SK-N-SH (cell line): Measurements from ENCODE around the gene KNL1. TPM values are rescaled to one million over a fixed set of nuclear protein-coding genes. Genes with fewer than 3 reads are reported as not detected.

Source experiments
- CTCF ChIA-PET: fragments of 300-600, 350-600 bp; formaldehyde crosslinking; extraction: SDS; loops from one replicate; lab custom pipeline; 2021; lab: Yijun Ruan, JAX
- POLR2A ChIA-PET: fragments of 350-600 bp; sonication (Branson Sonifier 250); formaldehyde crosslinking; extraction: SDS; loops from one replicate; lab custom pipeline; 2020; ENCODE audit warnings: antibody characterized with exemption, inconsistent platforms; lab: Yijun Ruan, JAX
- DNase-seq: peaks from one replicate; pipeline ENCODE4 v3.0.0; 2012
- H2AFZ ChIP-seq: fragments of 200-600 bp; sonication (generic); 2 replicates; pipeline ENCODE4 v1.8.1; 2016; ENCODE audit warnings: antibody characterized with exemption, mild to moderate bottlenecking, low read depth
- H3F3A ChIP-seq: fragments of 200-600 bp; sonication (generic); replicated peaks from 2 replicates; pipeline ENCODE3; 2016; ENCODE audit warnings: antibody characterized with exemption, mild to moderate bottlenecking; ENCODE audit not compliant: insufficient read depth
- H3K27ac ChIP-seq, 2 experiments: fragments of 200-500 bp in 1 of 2; fragments of 200-600 bp in 1 of 2; sonication (Bioruptor generic) in 1 of 2; sonication (generic), shearing (Covaris generic) in 1 of 2; 2 replicates each; pipeline versions ENCODE4 v1.5.1 to v1.6.1; 2014 to 2016; ENCODE audit warnings: low read depth in 2 of 2, inconsistent platforms in 1 of 2, low read length in 1 of 2, mild to moderate bottlenecking in 1 of 2, mixed read lengths in 1 of 2
- H3K27me3 ChIP-seq: fragments of 200-600 bp; sonication (generic), shearing (Covaris generic); 2 replicates; pipeline ENCODE4 v1.6.1; 2016; ENCODE audit warnings: mixed run types; ENCODE audit not compliant: insufficient read depth
- H3K36me3 ChIP-seq, 2 experiments: fragments of 200-500 bp in 1 of 2; fragments of 200-600 bp in 1 of 2; sonication (Bioruptor generic) in 1 of 2; sonication (generic) in 1 of 2; replicated peaks in 1 of 2; 2 replicates each; pipeline versions ENCODE3 to v1.5.1; 2014 to 2016; ENCODE audit warnings: low read length in 1 of 2, mild to moderate bottlenecking in 1 of 2; ENCODE audit not compliant: insufficient read depth in 2 of 2, control insufficient read depth in 1 of 2
- H3K4me1 ChIP-seq, 2 experiments: fragments of 200-500 bp in 1 of 2; fragments of 200-600 bp in 1 of 2; sonication (Bioruptor generic) in 1 of 2; sonication (generic), shearing (Covaris generic) in 1 of 2; 2 replicates each; pipeline versions ENCODE4 v1.5.1 to v1.6.1; 2014 to 2016; ENCODE audit warnings: low read depth in 1 of 2, low read length in 1 of 2, mixed run types in 1 of 2; ENCODE audit not compliant: insufficient read depth in 2 of 2, control insufficient read depth in 1 of 2
- H3K4me2 ChIP-seq: fragments of 200-600 bp; sonication (generic), shearing (Covaris generic); 2 replicates; pipeline ENCODE4 v1.6.1; 2017; ENCODE audit warnings: mixed run types
- H3K4me3 ChIP-seq, 2 experiments: fragments of 200-500 bp in 1 of 2; fragments of 200-600 bp in 1 of 2; sonication (Bioruptor generic) in 1 of 2; sonication (generic), shearing (Covaris generic) in 1 of 2; 2 replicates each; pipeline versions ENCODE4 v1.5.1 to v1.8.1; 2014 to 2016; ENCODE audit warnings: low read depth in 2 of 2, inconsistent platforms in 1 of 2, low read length in 1 of 2, mild to moderate bottlenecking in 1 of 2, mixed read lengths in 1 of 2, moderate library complexity in 1 of 2
- H3K79me2 ChIP-seq: fragments of 200-600 bp; sonication (generic); 2 replicates; pipeline ENCODE4 v1.8.1; 2017; ENCODE audit warnings: mild to moderate bottlenecking; ENCODE audit not compliant: insufficient read depth
- H3K9ac ChIP-seq: fragments of 200-600 bp; sonication (generic); 2 replicates; pipeline ENCODE4 v1.6.1; 2017; ENCODE audit warnings: mixed run types
- H3K9me2 ChIP-seq: fragments of 200-600 bp; sonication (generic); 2 replicates; pipeline ENCODE4 v1.6.1; 2017; ENCODE audit warnings: mixed run types
- H3K9me3 ChIP-seq: fragments of 200-600 bp; sonication (generic); 2 replicates; pipeline ENCODE4 v1.6.1; 2017; ENCODE audit warnings: mixed run types, mild to moderate bottlenecking, moderate library complexity
- H4K20me1 ChIP-seq: fragments of 200-600 bp; sonication (generic); 2 replicates; pipeline ENCODE4 v1.6.1; 2017; ENCODE audit warnings: mild to moderate bottlenecking, mixed run types; ENCODE audit not compliant: insufficient read depth
- EP300 ChIP-seq, 2 experiments: IDR thresholded peaks; 2 replicates each; pipeline versions ENCODE4 v1.4.0 to v1.6.1; 2012; ENCODE audit warnings: borderline replicate concordance in 1 of 2, low read depth in 1 of 2, low read length in 1 of 2
- FOXJ3 ChIP-seq: sonication (generic); formaldehyde crosslinking; IDR thresholded peaks from 2 replicates; pipeline ENCODE4 v1.5.1; 2020; ENCODE audit warnings: mild to moderate bottlenecking, missing genetic modification reagents
- GABPA ChIP-seq: IDR thresholded peaks from 2 replicates; pipeline ENCODE4 v1.4.0; 2012; ENCODE audit warnings: low read depth, mild to moderate bottlenecking
- GATA2 ChIP-seq: sonication (generic); formaldehyde crosslinking; IDR thresholded peaks from 2 replicates; pipeline ENCODE4 v1.5.0; 2020; ENCODE audit warnings: mild to moderate bottlenecking, missing genetic modification reagents
- MXI1 ChIP-seq: IDR thresholded peaks from 2 replicates; pipeline ENCODE4 v1.6.1; 2012; ENCODE audit warnings: mild to moderate bottlenecking, low read depth, low read length, improper control_type of control experiment
- POLR2AphosphoS5 ChIP-seq: IDR thresholded peaks from 2 replicates; pipeline ENCODE4 v1.6.1; 2012; ENCODE audit warnings: low read depth, low read length
- RFX5 ChIP-seq: IDR thresholded peaks from 2 replicates; pipeline ENCODE4 v1.6.1; 2012; ENCODE audit warnings: mild to moderate bottlenecking, improper control_type of control experiment, low read length
- SIN3A ChIP-seq: IDR thresholded peaks from 2 replicates; pipeline ENCODE4 v1.6.1; 2012; ENCODE audit warnings: low read depth, mild to moderate bottlenecking, low read length, moderate library complexity, borderline replicate concordance
- TAF1 ChIP-seq: IDR thresholded peaks from 2 replicates; pipeline ENCODE4 v1.6.1; 2012; ENCODE audit warnings: low read depth, mild to moderate bottlenecking, low read length, moderate library complexity, borderline replicate concordance
- USF1 ChIP-seq: IDR thresholded peaks from 2 replicates; pipeline ENCODE4 v1.4.0; 2012; ENCODE audit warnings: low read depth, borderline replicate concordance
- USF2 ChIP-seq: fragments of 150-350 bp; IDR thresholded peaks from 2 replicates; pipeline ENCODE4 v1.6.1; 2017; ENCODE audit warnings: antibody characterized with exemption, low read length, low read depth, borderline replicate concordance
- WGBS: methylation state at CpG from one replicate; pipeline ENCODE4 v1.1.6; 2017; ENCODE audit warnings: low lambda C conversion rate; 5-methylcytosine and 5-hydroxymethylcytosine counted together
- polyA plus RNA-seq, 3 experiments: library from polyadenylated mRNA; depleted of rRNA; stranded (reverse); fragments of >200 nt; gene quantifications; 2 replicates each; pipeline ENCODE4 v1.2.3, GENCODE V29; 2012
- TF ChIP-seq, protein P1 (sequence below): IDR thresholded peaks from 2 replicates; pipeline ENCODE4; 2012
- TF ChIP-seq, protein P2 (sequence below): IDR thresholded peaks from 2 replicates; pipeline ENCODE4 v1.4.0; 2012; ENCODE audit warnings: low read depth
- TF ChIP-seq, protein P3 (sequence below): fragments of 150-350 bp; IDR thresholded peaks from 2 replicates; pipeline ENCODE4 v1.6.1; 2016; ENCODE audit warnings: mild to moderate bottlenecking, low read depth, low read length

KNL1 gene
- polyA plus RNA-seq, 1 of the 3 experiments (the other 2 are of a cell fraction) = 1.6 TPM

GRCh38 chr15:40564591-40565332, 29.3 kb upstream of the KNL1 start, which contains the start of gene CCDC32:
TSS of gene CCDC32 (minus strand) at chr15:40565042. CDS start at chr15:40563015, 2,027 bp downstream.
- ChIA-PET CTCF (interaction anchor here (0.7 to 1.5 kb wide), 3 partner anchors 17 to 220 kb away, joined by 3 to 4 read pairs (median 3); no protein-coding TSS in a partner anchor), POLR2A (interaction anchor here (0.9 to 1.0 kb wide), 3 partner anchors 10 to 224 kb away, joined by 3 read pairs; no protein-coding TSS in a partner anchor)
- no peaks in the 10 kb centered on the region for H4K20me1 ChIP-seq
- no peaks in the 10 kb centered on the region for H3K9me2 ChIP-seq
- H3K36me3 ChIP-seq = no peaks in the 10 kb centered on the region
- H3K9me3 ChIP-seq = no peaks in the 10 kb centered on the region
- no peaks in the 10 kb centered on the region for H3K27me3 ChIP-seq
- H3K79me2 ChIP-seq = peaks cover 43% of the 10 kb centered on the region
- H3K4me2 ChIP-seq = peak within 1 kb of the TSS; percentile 94
- WGBS = 2% methylated on average over 30 of the region's 40 CpGs
- DNase-seq = peak; percentile 94
- H3K27ac ChIP-seq = peak within 1 kb of the TSS; percentile 75 to 87
- TF ChIP-seq, protein P1, sequence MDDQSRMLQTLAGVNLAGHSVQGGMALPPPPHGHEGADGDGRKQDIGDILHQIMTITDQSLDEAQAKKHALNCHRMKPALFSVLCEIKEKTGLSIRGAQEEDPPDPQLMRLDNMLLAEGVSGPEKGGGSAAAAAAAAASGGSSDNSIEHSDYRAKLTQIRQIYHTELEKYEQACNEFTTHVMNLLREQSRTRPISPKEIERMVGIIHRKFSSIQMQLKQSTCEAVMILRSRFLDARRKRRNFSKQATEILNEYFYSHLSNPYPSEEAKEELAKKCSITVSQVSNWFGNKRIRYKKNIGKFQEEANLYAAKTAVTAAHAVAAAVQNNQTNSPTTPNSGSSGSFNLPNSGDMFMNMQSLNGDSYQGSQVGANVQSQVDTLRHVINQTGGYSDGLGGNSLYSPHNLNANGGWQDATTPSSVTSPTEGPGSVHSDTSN = no peak
- TF ChIP-seq RFX5 = peak; percentile 90
- peak; percentile 76; the same call in 1 of the 2 replicates for TF ChIP-seq SIN3A
- peak; percentile 85; the same call in 1 of the 2 replicates for TF ChIP-seq POLR2AphosphoS5
- TF ChIP-seq, protein P2, sequence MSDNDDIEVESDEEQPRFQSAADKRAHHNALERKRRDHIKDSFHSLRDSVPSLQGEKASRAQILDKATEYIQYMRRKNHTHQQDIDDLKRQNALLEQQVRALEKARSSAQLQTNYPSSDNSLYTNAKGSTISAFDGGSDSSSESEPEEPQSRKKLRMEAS = peak; percentile 69
- peak; percentile 90 for TF ChIP-seq USF2
- TF ChIP-seq GABPA = peak; percentile 36; the same call in 1 of the 2 replicates
- peak; percentile 67 for TF ChIP-seq MXI1
- peak in 1 of 2 experiments; percentile 33; a peak in 1 of 4 replicates for TF ChIP-seq EP300 (IDR thresholded peaks at IDR 0.05; ENCODE audit: borderline replicate concordance in 1 of 2, low read depth in 1 of 2, low read length in 1 of 2)
- TF ChIP-seq USF1 = peak; percentile 98
- no peak for TF ChIP-seq GATA2 (CRISPR knock-in tag)
- TF ChIP-seq TAF1 = peak; percentile 49; the same call in 1 of the 2 replicates
- TF ChIP-seq FOXJ3 = no peak
- TF ChIP-seq, protein P3, sequence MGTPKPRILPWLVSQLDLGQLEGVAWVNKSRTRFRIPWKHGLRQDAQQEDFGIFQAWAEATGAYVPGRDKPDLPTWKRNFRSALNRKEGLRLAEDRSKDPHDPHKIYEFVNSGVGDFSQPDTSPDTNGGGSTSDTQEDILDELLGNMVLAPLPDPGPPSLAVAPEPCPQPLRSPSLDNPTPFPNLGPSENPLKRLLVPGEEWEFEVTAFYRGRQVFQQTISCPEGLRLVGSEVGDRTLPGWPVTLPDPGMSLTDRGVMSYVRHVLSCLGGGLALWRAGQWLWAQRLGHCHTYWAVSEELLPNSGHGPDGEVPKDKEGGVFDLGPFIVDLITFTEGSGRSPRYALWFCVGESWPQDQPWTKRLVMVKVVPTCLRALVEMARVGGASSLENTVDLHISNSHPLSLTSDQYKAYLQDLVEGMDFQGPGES = no peak
- H3F3A ChIP-seq = no peaks in the 10 kb centered on the region
- H3K9ac ChIP-seq = peak within 1 kb of the TSS; percentile 73
- peak within 1 kb of the TSS; percentile 95 for H2AFZ ChIP-seq
- H3K4me1 ChIP-seq = peaks cover 2 to 4% of the 10 kb centered on the region in 2 experiments; a peak in 3 of 4 replicates
- peak within 1 kb of the TSS; percentile 74 to 87 for H3K4me3 ChIP-seq
